GM21619 (cell line): ENCODE measurements around the gene LIPC.

Source experiments
- ATAC-seq: cut with Tn5 transposase; IDR thresholded peaks from one replicate; pipeline ENCODE4 v1.9.1; 2021; ENCODE audit not compliant: unreplicated experiment

Gene LIPC

DNA sequence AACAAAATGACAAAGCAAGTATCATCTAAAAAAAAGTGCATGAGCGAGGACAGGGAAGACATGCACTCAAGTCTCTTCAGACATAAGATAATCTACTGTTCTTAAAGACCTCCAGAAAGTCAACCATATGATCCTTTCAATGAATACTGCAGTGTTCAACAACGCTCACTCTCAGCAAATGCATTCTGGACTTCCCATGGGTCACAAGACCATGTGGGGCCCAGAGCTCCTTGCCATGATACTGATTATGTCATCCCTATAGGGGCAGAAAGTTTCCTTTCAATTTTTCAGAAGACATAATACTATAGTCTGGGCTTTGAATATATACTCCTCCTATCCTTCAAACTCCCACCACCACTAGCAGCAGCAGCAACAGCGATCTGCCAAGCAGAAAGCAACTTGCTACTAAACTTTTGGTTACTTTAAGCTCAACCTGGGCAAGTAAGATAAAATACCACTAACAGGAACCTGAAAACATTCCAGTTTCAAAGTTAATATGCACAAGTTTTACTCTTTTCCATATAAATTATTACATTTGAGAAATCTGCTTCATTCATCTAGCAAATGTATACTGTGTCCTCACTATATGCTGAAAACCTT, 174.2 kb downstream of the LIPC start:
- no peak for ATAC-seq

DNA sequence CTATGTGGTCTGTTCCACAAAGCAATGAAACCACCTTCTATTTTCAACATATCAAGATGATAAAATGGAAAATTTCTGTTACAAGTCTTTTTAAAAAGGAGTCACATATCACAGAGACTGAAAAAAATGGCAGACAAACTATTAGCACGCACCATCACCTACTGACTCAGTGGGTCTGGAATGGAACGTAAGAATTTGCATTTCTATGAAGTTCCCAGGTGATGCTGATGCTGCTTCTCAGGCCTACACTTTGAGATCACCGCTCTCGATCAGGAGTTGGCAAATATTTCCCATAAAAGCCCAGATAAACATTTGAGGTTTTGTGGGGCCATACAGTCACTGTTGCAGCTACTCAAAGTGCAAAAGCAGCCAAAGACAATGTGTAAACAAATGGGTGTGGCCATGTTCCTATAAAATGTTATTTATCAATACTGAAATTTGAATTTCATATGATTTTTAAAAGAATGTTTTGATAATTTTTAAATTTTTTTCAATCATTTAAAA, 174.8 kb downstream of the LIPC start:
- no peak for ATAC-seq

DNA sequence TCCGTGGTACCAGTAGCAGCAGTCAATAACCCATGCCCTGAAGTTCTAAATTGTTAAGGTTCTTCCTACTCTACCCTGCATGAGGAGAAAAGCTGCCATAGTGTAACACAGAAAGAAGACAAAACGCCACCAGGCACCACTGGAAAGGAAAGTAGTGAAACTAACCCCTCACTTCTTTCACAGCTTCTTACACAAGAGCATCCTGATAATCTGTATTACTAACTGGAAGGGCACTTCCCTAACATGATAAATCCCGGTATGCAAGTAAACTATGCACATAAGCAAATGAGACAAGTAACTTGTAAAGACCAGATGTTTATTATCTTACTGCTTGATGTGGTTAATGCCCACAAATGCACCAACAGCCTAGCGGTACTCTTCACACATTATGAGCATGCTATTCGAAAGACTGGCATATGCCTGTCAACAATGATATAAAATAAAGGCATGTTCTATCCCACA, 176.4 kb downstream of the LIPC start:
- no peak for ATAC-seq

DNA sequence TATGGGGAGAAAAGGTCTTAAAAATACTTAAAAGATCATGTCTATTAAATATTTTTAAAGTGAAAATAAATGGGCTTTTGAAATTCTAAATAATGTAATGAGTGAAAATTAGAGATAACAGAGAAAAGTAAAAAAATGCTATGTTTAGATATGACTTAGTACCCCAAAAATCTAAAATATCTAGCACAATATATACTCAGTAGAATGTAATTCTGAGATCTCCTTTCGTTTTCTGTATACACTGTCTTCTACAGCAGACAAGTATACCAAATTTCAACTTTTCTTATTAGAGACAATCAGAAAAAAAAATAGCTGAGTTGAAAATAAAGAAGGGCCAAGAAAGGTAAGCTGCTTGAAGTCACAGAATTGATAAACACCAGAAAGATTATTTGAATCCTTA, 176.9 kb downstream of the LIPC start:
- no peak for ATAC-seq

DNA sequence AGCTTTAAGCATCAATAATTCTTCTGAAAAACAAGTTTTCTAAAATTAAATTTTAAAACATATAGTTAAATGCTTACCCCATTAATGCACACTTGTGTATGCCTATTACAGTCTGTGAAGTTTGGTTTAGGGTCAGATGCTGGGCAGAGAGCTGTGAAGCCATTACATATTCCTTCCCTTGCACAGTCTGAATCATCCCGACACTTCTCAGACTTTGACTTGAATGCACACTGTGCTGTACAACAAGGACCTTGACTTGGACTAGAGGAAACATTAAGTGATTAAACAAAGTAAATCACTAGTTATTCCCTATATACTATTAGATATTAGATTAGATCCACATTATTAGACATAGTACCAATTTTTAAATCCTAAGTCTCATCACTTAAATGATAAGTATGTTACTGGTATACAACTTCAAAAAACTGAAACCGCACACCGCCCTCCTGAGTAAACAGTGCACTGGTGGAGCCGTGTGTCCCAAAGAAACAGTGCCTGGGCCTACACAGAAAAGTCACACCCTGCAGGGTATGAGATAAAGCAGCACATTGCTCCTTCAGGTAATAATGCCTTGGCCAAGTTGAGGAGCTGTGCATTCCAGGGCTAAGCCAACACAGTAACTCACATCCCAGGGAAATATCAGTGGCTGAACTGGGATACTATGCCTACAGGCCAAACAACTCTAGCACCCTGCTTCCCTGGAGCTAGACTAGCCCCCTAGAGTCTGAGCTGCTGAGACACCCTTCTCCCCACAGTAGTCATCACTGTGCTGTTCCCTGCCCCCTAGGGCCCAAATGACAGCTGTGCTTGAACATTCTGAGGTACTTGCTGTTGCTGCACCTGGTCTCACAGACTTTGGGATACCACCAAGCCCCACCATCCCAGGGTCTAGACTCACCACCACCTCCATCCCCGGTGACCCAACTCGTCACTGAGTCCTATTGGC, 180.2 kb downstream of the LIPC start:
- no peak for ATAC-seq

DNA sequence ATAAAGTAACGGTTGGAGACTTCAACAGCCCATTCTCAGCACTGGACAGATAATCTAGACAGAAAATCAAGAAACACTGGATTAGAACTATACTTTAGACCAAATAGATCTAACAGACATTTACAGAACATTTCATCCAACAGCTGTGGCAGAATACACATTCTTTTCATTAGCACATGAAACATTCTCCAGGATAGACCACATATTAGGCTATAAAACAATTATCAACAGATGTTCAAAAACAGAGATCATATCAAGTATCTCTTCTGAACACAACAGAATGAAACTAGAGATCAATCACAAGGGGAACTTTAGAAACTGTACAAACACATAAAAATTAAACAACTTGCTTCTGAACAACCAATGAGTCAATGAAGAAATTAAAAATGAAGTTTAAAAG, 184.4 kb downstream of the LIPC start:
- no peak for ATAC-seq
